Stimulated activated naive CD8-positive, alpha-beta T cell treated with anti-CD3 and anti-CD28 coated beads, Interleukin-15, Interleukin-2, amounts not matched to agents 100 U/mL and 50 U/mL, for 24 hours (primary cell): ENCODE measurements around the gene LYST.
"Not testable (repeated sequence)": the region's sequence is repeated elsewhere in the genome, so short reads cannot be mapped to it uniquely, and the experiment has no call there.

Experiments used
- ATAC-seq: fragments of 150-1000 bp; cut with Tn5 transposase; one replicate; pipeline ENCODE4 v1.10.0; 2021
- DNase-seq: peaks from one replicate; pipeline ENCODE4 v3.0.0; 2021

Gene LYST

GRCh38 chr1:235866205-235866912 lies at the start of gene LYST:
Gene LYST (minus strand): TSS chr1:235866906. CDS start chr1:235830417, 36,489 bp downstream.
- peak; percentile 68 for DNase-seq
- ATAC-seq: peak; percentile 37

GRCh38 chr1:235915489-235915888 lies 48.8 kb upstream of the LYST start:
- not testable (repeated sequence) for ATAC-seq, DNase-seq

- no peak for DNase-seq
- no peak for ATAC-seq
Observed at GRCh38 chr1:235913311-235913710, 46.6 kb upstream of the LYST start.

GRCh38 chr1:235911876-235912275 lies 45.2 kb upstream of the LYST start:
- DNase-seq: no peak

GRCh38 chr1:235911300-235911662 lies 44.6 kb upstream of the LYST start:
- ATAC-seq (no peak), DNase-seq (no peak)

More at GRCh38 chr1:235911876-235912275, 45.2 kb upstream of the LYST start:
- no peak for ATAC-seq

GRCh38 chr1:235910357-235911299 lies 43.9 kb upstream of the LYST start:
- peak; percentile 93 for ATAC-seq
- peak; percentile 60 for DNase-seq

- no peak for DNase-seq
- ATAC-seq: peak; percentile 25
Observed at GRCh38 chr1:235908742-235909520, 42.2 kb upstream of the LYST start.

- DNase-seq (no peak), ATAC-seq (no peak)
Observed at GRCh38 chr1:235907897-235908240, 41.2 kb upstream of the LYST start.

- DNase-seq (no peak), ATAC-seq (no peak)
Observed at GRCh38 chr1:235907187-235907896, 40.6 kb upstream of the LYST start.

GRCh38 chr1:235906436-235906835 lies 39.7 kb upstream of the LYST start:
- ATAC-seq (no peak), DNase-seq (no peak)

- not testable (repeated sequence) for DNase-seq, ATAC-seq
Observed at GRCh38 chr1:235903809-235904208, 37.1 kb upstream of the LYST start.

GRCh38 chr1:235902677-235903542 lies 36.2 kb upstream of the LYST start:
- DNase-seq (no peak), ATAC-seq (no peak)

GRCh38 chr1:235901461-235901860 lies 34.8 kb upstream of the LYST start:
- DNase-seq (no peak), ATAC-seq (no peak)

GRCh38 chr1:235898126-235898525 lies 31.4 kb upstream of the LYST start:
- ATAC-seq (no peak), DNase-seq (no peak)

- DNase-seq: no peak
Observed at GRCh38 chr1:235893840-235894239, 27.1 kb upstream of the LYST start.

GRCh38 chr1:235892734-235893413 lies 26.2 kb upstream of the LYST start:
- DNase-seq (no peak), ATAC-seq (no peak)

More at GRCh38 chr1:235893840-235894239, 27.1 kb upstream of the LYST start:
- ATAC-seq: no peak

- ATAC-seq (no peak), DNase-seq (no peak)
Observed at GRCh38 chr1:235892202-235892601, 25.5 kb upstream of the LYST start.

GRCh38 chr1:235888119-235888643 lies 21.5 kb upstream of the LYST start:
- ATAC-seq (peak; percentile 88), DNase-seq (peak; percentile 56)

GRCh38 chr1:235887676-235888075 lies 21.0 kb upstream of the LYST start:
- DNase-seq (no peak), ATAC-seq (peak; percentile 26)
